GM10266 (cell line): Measurements from ENCODE around the gene CAMK2D.

Source experiments
- DNase-seq: peaks from one replicate; pipeline ENCODE4 v3.0.0; 2012; ENCODE audit errors: extremely low spot score
- CTCF ChIP-seq: IDR thresholded peaks from 2 replicates; pipeline ENCODE4 v1.5.1; 2012; ENCODE audit warnings: mild to moderate bottlenecking, low read depth; ENCODE audit not compliant: control insufficient read depth, insufficient read depth; ENCODE audit errors: missing control alignments

The CAMK2D gene

GRCh38 chr4:113446019-113446418 is 315.5 kb downstream of the CAMK2D start:
- no peak for DNase-seq
- no peak for TF ChIP-seq CTCF

- TF ChIP-seq CTCF, result no peak
- DNase-seq, result no peak
Observed at GRCh38 chr4:113445286-113445685, 316.3 kb downstream of the CAMK2D start.

- DNase-seq, result no peak
- TF ChIP-seq CTCF, result no peak
Observed at GRCh38 chr4:113444386-113444785, 317.2 kb downstream of the CAMK2D start.

GRCh38 chr4:113442826-113443225 is 318.7 kb downstream of the CAMK2D start:
- DNase-seq, result no peak
- TF ChIP-seq CTCF, result no peak

- DNase-seq, result no peak
- no peak for TF ChIP-seq CTCF
Observed at GRCh38 chr4:113440371-113440770, 321.2 kb downstream of the CAMK2D start.

- TF ChIP-seq CTCF, result no peak
- no peak for DNase-seq
Observed at GRCh38 chr4:113438596-113438995, 322.9 kb downstream of the CAMK2D start.

- DNase-seq, result no peak
- no peak for TF ChIP-seq CTCF
Observed at GRCh38 chr4:113437129-113437528, 324.4 kb downstream of the CAMK2D start.
